BE2C (cell line): ENCODE data around the gene MINDY4B.

ENCODE experiments used
- DNase-seq: peaks from one replicate; pipeline ENCODE4 v3.0.0-alpha.2; 2020
- H3K27me3 ChIP-seq: fragments of 250-450 bp; sonication (Bioruptor Pico); 2 replicates; pipeline ENCODE4 v1.5.1; 2020; ENCODE audit warnings: mild to moderate bottlenecking
- H3K36me3 ChIP-seq: fragments of 250-450 bp; sonication (Bioruptor Pico); 2 replicates; pipeline ENCODE4 v1.5.1; 2020; ENCODE audit warnings: mild to moderate bottlenecking
- H3K4me1 ChIP-seq: fragments of 250-450 bp; sonication (Bioruptor Pico); 2 replicates; pipeline ENCODE4 v1.5.1; 2020
- H3K4me3 ChIP-seq: 2 replicates; pipeline ENCODE4 v1.5.1; 2011; ENCODE audit warnings: low read depth, low read length
- H3K9me3 ChIP-seq: fragments of 250-450 bp; sonication (Bioruptor Pico); 2 replicates; pipeline ENCODE4 v1.5.1; 2020
- CTCF ChIP-seq: IDR thresholded peaks from 2 replicates; pipeline ENCODE4 v1.5.1; 2012; ENCODE audit warnings: mild to moderate bottlenecking, low read depth, low read length

MINDY4B gene

GRCh38 chr3:150921209-150921608 lies 16.0 kb upstream of the MINDY4B start:
- H3K4me1 ChIP-seq = no peaks in the 10 kb centered on the region
- H3K36me3 ChIP-seq = no peaks in the 10 kb centered on the region
- H3K4me3 ChIP-seq = no peak overlapping the region
- H3K27me3 ChIP-seq = no peaks in the 10 kb centered on the region
- DNase-seq = no peak
- H3K9me3 ChIP-seq = no peaks in the 10 kb centered on the region
- TF ChIP-seq CTCF = no peak

GRCh38 chr3:150920236-150920635 lies 15.0 kb upstream of the MINDY4B start:
- H3K27me3 ChIP-seq = no peaks in the 10 kb centered on the region
- no peaks in the 10 kb centered on the region for H3K4me1 ChIP-seq
- H3K4me3 ChIP-seq = no peak overlapping the region
- no peaks in the 10 kb centered on the region for H3K9me3 ChIP-seq
- DNase-seq = no peak
- TF ChIP-seq CTCF = no peak
- H3K36me3 ChIP-seq = no peaks in the 10 kb centered on the region

GRCh38 chr3:150917951-150918350 lies 12.7 kb upstream of the MINDY4B start:
- no peak for DNase-seq
- H3K36me3 ChIP-seq = no peaks in the 10 kb centered on the region
- H3K27me3 ChIP-seq = 0 out of 2 replicates have a peak, but pooled peaks cover 3% of the 10 kb centered on the region
- no peaks in the 10 kb centered on the region for H3K4me1 ChIP-seq
- H3K9me3 ChIP-seq = no peaks in the 10 kb centered on the region
- TF ChIP-seq CTCF = no peak
- H3K4me3 ChIP-seq = no peak overlapping the region

- H3K4me1 ChIP-seq = no peaks in the 10 kb centered on the region
- TF ChIP-seq CTCF = no peak
- no peaks in the 10 kb centered on the region for H3K9me3 ChIP-seq
- peaks cover 27% of the 10 kb centered on the region for H3K27me3 ChIP-seq
- no peak overlapping the region for H3K4me3 ChIP-seq
- no peaks in the 10 kb centered on the region for H3K36me3 ChIP-seq
- no peak for DNase-seq
These were observed 8.1 kb upstream of the MINDY4B start for GRCh38 chr3:150913133-150913922.

GRCh38 chr3:150912501-150912900 lies 7.3 kb upstream of the MINDY4B start:
- H3K27me3 ChIP-seq = peaks cover 30% of the 10 kb centered on the region
- H3K36me3 ChIP-seq = no peaks in the 10 kb centered on the region
- no peaks in the 10 kb centered on the region for H3K4me1 ChIP-seq
- TF ChIP-seq CTCF = no peak
- no peak for DNase-seq
- no peaks in the 10 kb centered on the region for H3K9me3 ChIP-seq
- H3K4me3 ChIP-seq = no peak overlapping the region

GRCh38 chr3:150911771-150912170 lies 6.5 kb upstream of the MINDY4B start:
- no peaks in the 10 kb centered on the region for H3K4me1 ChIP-seq
- peaks cover 30% of the 10 kb centered on the region for H3K27me3 ChIP-seq
- no peaks in the 10 kb centered on the region for H3K9me3 ChIP-seq
- DNase-seq = no peak
- H3K4me3 ChIP-seq = no peak overlapping the region
- H3K36me3 ChIP-seq = no peaks in the 10 kb centered on the region
- TF ChIP-seq CTCF = no peak
